ENCODE measurements around the gene CZIB.

GRCh38 chr1:53189061-53189460 lies 31.4 kb downstream of the CZIB start:
- TF ChIP-seq POLR2A (IDR thresholded peaks at IDR 0.05; ENCODE audit: control extremely low read depth in 1 of 2, low read depth in 2 of 2, low read length in 2 of 2) (no peak), ZNF274 (IDR thresholded peaks at IDR 0.05; ENCODE audit: borderline replicate concordance, extremely low read depth, low read length) (no peak), MAX (IDR thresholded peaks at IDR 0.05) (no peak)
